Lung (tissue), 12 donors: ENCODE results near the gene CDK19. TPM values are rescaled to one million over a fixed set of nuclear protein-coding genes. Genes with fewer than 3 reads are reported as not detected.
"Not testable (repeated sequence)": the region's sequence is repeated elsewhere in the genome, so short reads cannot be mapped to it uniquely, and the experiment has no call there.

Experiments used
- ATAC-seq: fragments of 200-7000 bp; cut with Tn5 transposase; one replicate; pipeline ENCODE4 v1.9.1; 2020; ENCODE audit warnings: moderate number of reproducible peaks; ENCODE audit not compliant: insufficient read depth, low FRiP score
- DNase-seq, 3 donors: peaks; one replicate each; pipeline ENCODE4 v3.0.0-alpha.2; 2013 to 2017
- H3K27ac ChIP-seq, 2 donors: one replicate each; pipeline ENCODE4 v1.5.1; 2013; ENCODE audit warnings: mild to moderate bottlenecking in 2 of 2, moderate library complexity in 2 of 2, control low read depth in 1 of 2, inconsistent platforms in 1 of 2, low read depth in 1 of 2, low read length in 1 of 2
- H3K27me3 ChIP-seq, 3 donors: one replicate each; pipeline ENCODE4 v1.5.1; 2013; ENCODE audit warnings: low read length in 2 of 3; ENCODE audit not compliant: control insufficient read depth in 3 of 3, insufficient read depth in 3 of 3
- H3K36me3 ChIP-seq, 4 donors: one replicate each; pipeline ENCODE4 v1.5.1; 2013; ENCODE audit warnings: low read length in 4 of 4, mild to moderate bottlenecking in 1 of 4, moderate library complexity in 1 of 4; ENCODE audit not compliant: control insufficient read depth in 4 of 4, insufficient read depth in 4 of 4
- H3K4me1 ChIP-seq, 5 donors: one replicate each; pipeline ENCODE4 v1.5.1; 2013; ENCODE audit warnings: low read length in 5 of 5, mild to moderate bottlenecking in 2 of 5, moderate library complexity in 1 of 5; ENCODE audit not compliant: control insufficient read depth in 5 of 5, insufficient read depth in 5 of 5
- H3K4me3 ChIP-seq: one replicate; pipeline ENCODE4 v1.5.1; 2013; ENCODE audit warnings: mild to moderate bottlenecking, control low read depth, moderate library complexity
- H3K9ac ChIP-seq, 2 donors: one replicate each; pipeline ENCODE4 v1.5.1; 2013; ENCODE audit warnings: low read length in 2 of 2, control low read depth in 1 of 2; ENCODE audit not compliant: insufficient read depth in 1 of 2
- H3K9me3 ChIP-seq, 4 donors: one replicate each; pipeline ENCODE4 v1.5.1; 2013; ENCODE audit warnings: low read length in 3 of 4, mild to moderate bottlenecking in 1 of 4, moderate library complexity in 1 of 4; ENCODE audit not compliant: control insufficient read depth in 4 of 4, insufficient read depth in 3 of 4
- CTCF ChIP-seq: IDR thresholded peaks from 2 replicates; pipeline ENCODE4 v1.5.1; 2012; ENCODE audit warnings: mild to moderate bottlenecking; ENCODE audit errors: control extremely low read depth, extremely low read depth
- WGBS, 2 donors: extraction: QIAGEN DNeasy Blood & Tissue Kit; methylation state at CpG; one replicate each; pipeline ENCODE4 v1.1.7; 2013; 5-methylcytosine and 5-hydroxymethylcytosine counted together
- polyA plus RNA-seq, 2 donors: library from polyadenylated mRNA; stranded (reverse); fragments of 200-250 nt; gene quantifications; one replicate each; pipeline ENCODE4 v1.2.1, GENCODE V29; 2013
- total RNA-seq, 2 donors: library from RNA; depleted of rRNA in 1 of 2; stranded (reverse); fragments of >200 nt in 1 of 2; gene quantifications; one replicate each; pipeline ENCODE4 v1.2.1, GENCODE V29; 2014 to 2021
- donor health status: control.
- donor health status: control.
- donor health status: Bipolar disorder and iron deficiency.
- donor health status: healthy.
- donor health status: DM: yes; HTN: yes; CAD: no.

The CDK19 gene
- total and polyA plus RNA-seq, 4 donors: 6.0 to 37.9 (median 10.4) TPM

- no peak for DNase-seq
Observed at GRCh38 chr6:110731196-110731595, 84.1 kb downstream of the CDK19 start.

DNA sequence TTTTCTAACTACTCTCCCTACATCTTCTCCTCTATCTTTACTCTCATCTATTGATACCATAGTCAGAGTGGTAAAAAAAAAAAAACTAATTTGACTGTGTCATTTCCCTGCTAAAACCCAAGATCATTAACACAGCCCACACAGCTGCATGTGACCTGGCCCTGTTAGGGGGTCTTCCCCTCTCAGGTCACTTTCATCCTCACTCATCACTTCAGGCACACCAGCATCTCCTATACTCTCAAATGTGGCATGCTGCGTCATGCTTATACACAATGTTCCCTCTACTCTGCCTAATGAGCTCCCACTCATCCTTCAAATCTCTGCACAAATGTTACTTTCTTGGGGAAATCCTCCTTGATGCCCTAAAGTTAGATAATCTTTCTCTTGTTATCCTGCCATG is 86.8 kb downstream of the CDK19 start:
- 92 to 96% methylated on average over 1 of the region's 1 CpG for WGBS, 2 donors

More at GRCh38 chr6:110731196-110731595, 84.1 kb downstream of the CDK19 start:
- ATAC-seq: no peak
- Histone ChIP-seq H3K27ac (no peak overlapping the region), H3K9ac (no peak overlapping the region), H3K27me3 (no peaks in the 10 kb centered on the region), H3K36me3 (peaks cover 0 to 3% (median 0%) of the 10 kb centered on the region in 4 donors), H3K4me3 (no peak overlapping the region), H3K4me1 (no peaks in the 10 kb centered on the region), H3K9me3 (no peaks in the 10 kb centered on the region)
- WGBS, 2 donors: 98 to 99% methylated on average over 4 of the region's 4 CpGs
- no peak for TF ChIP-seq CTCF

GRCh38 chr6:110723017-110723416 is 92.3 kb downstream of the CDK19 start:
- DNase-seq (no peak), ATAC-seq (no peak)
- Histone ChIP-seq H3K27ac (no peak overlapping the region), H3K36me3 (peaks cover 0 to 4% (median 3%) of the 10 kb centered on the region in 4 donors), H3K4me1 (no peaks in the 10 kb centered on the region), H3K9ac (no peak overlapping the region), H3K9me3 (no peaks in the 10 kb centered on the region), H3K27me3 (no peaks in the 10 kb centered on the region), H3K4me3 (no peak overlapping the region)
- no peak for TF ChIP-seq CTCF
- 96 to 97% methylated on average over 3 of the region's 3 CpGs for WGBS, 2 donors

More for the DNA sequence above, 86.8 kb downstream of the CDK19 start:
- ATAC-seq: no peak
- TF ChIP-seq CTCF: no peak
- Histone ChIP-seq H3K9ac (no peak overlapping the region), H3K36me3 (no peaks in the 10 kb centered on the region), H3K27ac (no peak overlapping the region), H3K9me3 (no peaks in the 10 kb centered on the region), H3K4me3 (no peak overlapping the region), H3K4me1 (no peaks in the 10 kb centered on the region), H3K27me3 (no peaks in the 10 kb centered on the region)
- no peak for DNase-seq

GRCh38 chr6:110720066-110720465 is 95.2 kb downstream of the CDK19 start:
- H3K4me1 ChIP-seq: no peaks in the 10 kb centered on the region
- peaks cover 0 to 4% (median 3%) of the 10 kb centered on the region in 4 donors for H3K36me3 ChIP-seq
- no peak overlapping the region for H3K9ac ChIP-seq
- no peak overlapping the region for H3K4me3 ChIP-seq
- WGBS, 2 donors: 94 to 96% methylated on average over 3 of the region's 3 CpGs
- no peak for TF ChIP-seq CTCF
- ATAC-seq: no peak
- no peak overlapping the region for H3K27ac ChIP-seq
- DNase-seq: no peak
- no peaks in the 10 kb centered on the region for H3K27me3 ChIP-seq
- no peaks in the 10 kb centered on the region for H3K9me3 ChIP-seq

DNA sequence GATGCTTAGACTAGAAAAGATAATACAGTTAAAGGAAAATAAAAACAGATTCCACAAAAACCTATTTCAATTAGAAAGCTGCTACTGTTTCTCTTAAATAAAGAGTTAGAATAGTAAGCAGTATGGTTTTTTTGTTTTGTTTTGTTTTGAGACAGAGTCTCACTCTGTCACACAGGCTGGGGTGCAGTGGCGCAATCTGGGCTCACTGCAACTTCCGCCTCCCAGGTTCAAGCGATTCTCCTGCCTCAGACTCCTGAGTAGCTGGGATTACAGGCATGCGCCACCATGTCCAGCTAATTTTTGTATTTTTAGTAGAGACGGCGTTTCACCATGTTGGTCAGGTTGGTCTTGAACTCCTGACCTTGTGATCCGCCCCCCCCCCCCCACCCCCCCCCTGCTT is 95.7 kb downstream of the CDK19 start:
- not testable (repeated sequence) for ATAC-seq, H3K4me1 ChIP-seq, H3K9me3 ChIP-seq, DNase-seq, H3K36me3 ChIP-seq, H3K27me3 ChIP-seq, H3K27ac ChIP-seq, H3K9ac ChIP-seq, H3K4me3 ChIP-seq
- 71 to 91% methylated on average over 6 to 7 of the region's 7 CpGs for WGBS, 2 donors
